Activated CD8-positive, alpha-beta memory T cell treated with anti-CD3 and anti-CD28 coated beads for 36 hours (primary cell): ENCODE measurements around the gene PTPN7. TPM values are rescaled to one million over a fixed set of nuclear protein-coding genes. Genes with fewer than 3 reads are reported as not detected.
"Not testable (repeated sequence)": the region's sequence is repeated elsewhere in the genome, so short reads cannot be mapped to it uniquely, and the experiment has no call there.

ENCODE experiments used
- CTCF ChIA-PET: fragments of 350-600 bp; sonication (Branson Sonifier 250); formaldehyde crosslinking; loops from one replicate; lab custom pipeline; 2021; ENCODE audit warnings: antibody characterized with exemption; lab: Charles Lee
- POLR2A ChIA-PET: fragments of 350-600 bp; sonication (Branson Sonifier 250); formaldehyde crosslinking; loops from one replicate; lab custom pipeline; 2021; ENCODE audit warnings: antibody characterized with exemption; lab: Charles Lee
- total RNA-seq, 2 experiments: library from RNA; stranded (reverse); gene quantifications; one replicate each; pipeline ENCODE4 v1.2.3, GENCODE V29; 2021

PTPN7 gene
- total RNA-seq, 2 experiments from 2014 or later = 454 to 462 TPM

DNA sequence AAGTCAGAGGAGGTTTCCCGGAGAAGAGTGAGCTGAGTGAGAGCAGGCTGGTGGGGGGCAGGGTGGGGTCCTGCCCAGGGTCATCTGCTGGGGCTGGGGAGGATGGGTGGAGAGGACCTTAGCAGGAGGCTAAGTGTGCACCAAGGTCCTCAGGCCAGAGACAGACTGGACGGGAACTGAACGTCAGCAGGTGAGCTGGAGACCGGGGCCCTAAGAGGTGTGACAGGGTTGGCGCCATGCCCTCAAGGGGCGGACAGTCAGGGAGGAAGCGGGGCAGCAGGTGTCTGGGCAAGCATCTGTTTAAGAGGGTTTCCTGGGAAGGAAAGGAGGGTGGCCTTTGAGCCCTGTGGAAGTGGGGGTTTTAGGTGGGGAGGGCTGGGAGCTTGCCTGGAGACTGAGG, 13.6 kb upstream of the PTPN7 start:
- POLR2A ChIA-PET = no interaction called here
- CTCF ChIA-PET = interaction anchor here (0.6 to 1.6 kb wide), 2 partner anchors 19 to 34 kb away, joined by 4 to 7 read pairs; partner anchors contain the start of gene LGR6

GRCh38 chr1:202172015-202172355, 11.6 kb upstream of the PTPN7 start:
- CTCF ChIA-PET = no interaction called here
- POLR2A ChIA-PET = no interaction called here

DNA sequence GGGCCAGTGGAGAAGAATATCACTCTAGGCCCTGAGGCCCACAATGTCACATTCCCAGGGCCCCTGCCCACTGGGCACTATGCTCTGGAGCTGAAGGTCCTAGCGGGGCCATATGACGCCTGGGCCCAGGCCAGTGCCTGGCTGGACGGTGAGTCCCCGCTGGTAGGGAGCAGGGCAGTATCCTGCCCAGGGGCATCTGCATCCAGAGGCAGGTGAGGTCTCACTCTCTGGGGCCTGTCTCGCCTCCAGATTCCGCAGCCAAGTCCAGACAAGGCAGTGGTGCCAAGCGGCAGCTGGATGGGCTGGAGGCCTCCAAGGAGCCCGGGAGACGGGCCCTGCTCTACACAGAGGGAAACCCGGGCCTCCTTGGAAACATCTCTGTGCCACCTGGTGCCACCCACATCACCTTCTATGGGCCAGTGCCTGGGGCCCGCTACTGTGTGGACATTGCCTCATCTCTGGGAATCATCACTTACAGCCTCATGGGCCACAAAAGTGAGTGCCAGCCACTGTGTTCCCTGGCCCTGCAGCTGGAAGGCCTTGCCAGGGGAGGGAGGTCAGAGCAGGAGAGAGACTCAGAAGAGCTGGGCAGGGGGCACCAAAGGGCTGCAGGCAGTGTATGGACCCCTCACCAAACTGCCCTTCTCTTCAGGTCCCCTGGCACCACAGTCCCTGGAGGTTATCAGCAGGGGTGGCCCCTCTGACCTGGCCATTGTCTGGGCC, 11.1 kb upstream of the PTPN7 start:
- ChIA-PET CTCF (no interaction called here), POLR2A (no interaction called here)

DNA sequence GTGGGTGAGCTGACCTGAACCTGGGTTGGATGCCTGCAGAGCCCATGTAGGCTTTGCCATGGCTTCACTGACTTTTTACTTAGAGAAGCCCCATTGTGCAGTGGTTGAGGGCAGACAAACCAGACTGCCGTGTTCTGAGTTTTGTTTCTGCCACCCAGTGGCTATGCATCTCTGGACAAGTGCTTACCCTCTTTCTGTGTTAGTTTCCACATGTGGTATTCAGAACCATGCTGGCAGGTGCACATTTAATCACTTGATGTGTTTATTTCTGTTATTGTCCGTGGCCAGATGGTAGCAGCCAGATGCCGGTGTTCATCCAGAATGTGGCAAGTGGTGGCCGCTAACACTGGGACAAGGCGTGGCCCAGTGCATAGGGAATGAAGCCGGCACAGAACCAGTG, 10.3 kb upstream of the PTPN7 start:
- CTCF ChIA-PET = interaction anchor here (0.6 kb wide), 1 partner anchor 22 kb away, joined by 3 read pairs; no protein-coding TSS in a partner anchor
- POLR2A ChIA-PET = no interaction called here

DNA sequence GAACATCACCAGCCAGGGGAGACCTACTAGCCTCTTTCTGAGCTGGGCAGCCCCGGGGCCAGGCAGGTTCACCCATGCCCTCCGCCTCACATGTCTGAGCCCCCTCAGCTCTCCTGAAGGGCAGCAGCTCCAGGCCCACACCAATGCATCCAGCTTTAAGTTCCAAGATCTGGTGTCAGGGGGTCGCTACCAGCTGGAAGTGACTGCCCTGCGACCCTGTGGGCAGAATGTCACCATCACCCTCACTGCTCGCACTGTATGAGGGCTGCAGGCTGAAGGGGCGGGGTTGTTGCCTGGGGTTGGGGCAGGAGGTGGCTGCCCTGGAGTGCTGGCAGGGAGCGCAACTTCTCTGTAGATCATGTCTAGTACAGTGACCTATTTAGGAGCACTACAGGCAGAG, 8.5 kb upstream of the PTPN7 start:
- ChIA-PET CTCF (no interaction called here), POLR2A (no interaction called here)

- POLR2A ChIA-PET = no interaction called here
- CTCF ChIA-PET = no interaction called here
Observed at GRCh38 chr1:202167708-202168415, 7.5 kb upstream of the PTPN7 start.

- POLR2A ChIA-PET = not testable (repeated sequence)
Observed at GRCh38 chr1:202167054-202167453, 6.7 kb upstream of the PTPN7 start.

DNA sequence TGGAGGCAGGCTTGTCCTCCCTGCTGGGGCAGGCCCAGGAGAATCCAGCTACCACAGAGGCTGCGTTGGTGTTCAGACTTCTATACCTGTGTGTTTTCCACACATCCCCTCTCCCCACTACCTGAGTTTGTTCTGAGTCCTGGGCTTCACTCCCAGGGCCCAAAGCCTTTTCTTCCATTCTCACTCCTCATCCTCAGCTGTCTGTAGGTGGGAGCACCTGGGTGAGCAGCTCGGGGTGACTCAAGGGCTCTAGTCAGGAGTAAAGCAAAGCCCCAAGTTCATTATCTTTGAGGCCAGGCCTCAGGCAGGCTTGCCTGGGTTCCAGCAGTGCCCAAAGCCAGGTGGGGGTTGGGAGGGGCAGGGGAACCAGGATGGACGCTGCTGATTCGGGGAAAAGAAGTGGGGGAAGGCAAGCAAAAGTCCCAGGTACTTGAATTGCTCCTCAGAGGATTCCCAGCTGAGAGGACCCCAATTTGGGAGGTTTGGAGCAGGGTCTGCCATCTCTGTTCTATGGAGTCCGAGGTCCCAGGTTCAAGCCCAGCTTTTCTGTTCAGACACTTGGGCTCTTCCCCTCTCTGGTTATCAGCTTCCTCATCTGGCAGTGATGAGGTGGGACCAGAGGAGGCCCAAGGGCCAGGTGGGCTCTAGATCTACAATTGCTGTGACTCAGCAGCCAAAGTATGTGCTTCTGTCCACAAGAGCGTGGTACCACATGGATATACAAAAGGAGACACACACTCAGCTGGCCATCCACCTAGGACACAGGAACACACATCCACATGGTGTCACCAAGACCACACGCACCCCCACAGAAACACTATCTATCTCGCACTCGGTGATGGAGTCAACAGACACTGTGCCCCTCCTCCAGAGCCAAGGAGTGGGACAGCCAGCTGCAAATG, 5.8 kb upstream of the PTPN7 start:
- POLR2A ChIA-PET = no interaction called here
- CTCF ChIA-PET = interaction anchor here (0.9 to 1.9 kb wide), 4 partner anchors 19 to 147 kb away, joined by 3 to 9 read pairs (median 4); partner anchors contain the start of gene LGR6

More at GRCh38 chr1:202167054-202167453, 6.7 kb upstream of the PTPN7 start:
- CTCF ChIA-PET = interaction anchor here (1.7 to 1.9 kb wide), 2 partner anchors 19 to 26 kb away, joined by 4 to 9 read pairs; partner anchors contain the start of gene LGR6

DNA sequence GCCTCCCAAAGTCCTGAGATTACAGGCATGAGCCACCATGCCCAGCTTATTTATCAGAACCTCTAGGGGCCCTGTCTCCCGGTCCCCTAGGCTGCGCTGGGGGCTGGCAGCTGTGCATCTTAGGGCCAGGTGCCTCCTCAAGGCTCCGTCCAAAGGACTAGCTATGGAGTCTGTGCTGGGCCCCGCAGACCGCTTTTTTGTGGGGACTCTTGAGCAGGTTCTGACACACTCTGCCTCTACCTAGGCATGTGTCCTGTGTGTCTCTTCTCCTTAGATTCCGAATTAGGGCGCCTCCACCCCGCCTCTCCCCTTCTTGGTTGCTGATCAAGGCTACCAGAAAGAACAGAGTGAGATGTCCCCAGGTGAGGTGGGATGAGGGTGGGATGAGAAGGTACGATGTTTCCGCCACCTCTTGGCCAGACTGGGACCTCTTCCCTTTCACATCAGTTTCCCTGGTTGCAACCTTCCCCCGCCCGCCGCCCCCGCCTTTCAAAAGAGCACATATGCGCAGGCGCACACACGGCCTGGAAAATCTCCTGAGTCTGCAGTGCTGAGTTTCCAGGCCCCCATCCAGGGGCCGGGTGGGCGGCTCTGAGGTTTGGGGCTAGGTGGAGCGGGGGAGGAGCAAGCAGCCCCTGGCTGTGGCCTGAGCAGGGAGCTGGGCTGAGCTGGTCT, 5.0 kb upstream of the PTPN7 start:
- ChIA-PET POLR2A (no interaction called here), CTCF (interaction anchor here (0.9 to 1.9 kb wide), 3 partner anchors 28 to 148 kb away, joined by 3 to 9 read pairs (median 4); partner anchors contain the start of gene LGR6)

DNA sequence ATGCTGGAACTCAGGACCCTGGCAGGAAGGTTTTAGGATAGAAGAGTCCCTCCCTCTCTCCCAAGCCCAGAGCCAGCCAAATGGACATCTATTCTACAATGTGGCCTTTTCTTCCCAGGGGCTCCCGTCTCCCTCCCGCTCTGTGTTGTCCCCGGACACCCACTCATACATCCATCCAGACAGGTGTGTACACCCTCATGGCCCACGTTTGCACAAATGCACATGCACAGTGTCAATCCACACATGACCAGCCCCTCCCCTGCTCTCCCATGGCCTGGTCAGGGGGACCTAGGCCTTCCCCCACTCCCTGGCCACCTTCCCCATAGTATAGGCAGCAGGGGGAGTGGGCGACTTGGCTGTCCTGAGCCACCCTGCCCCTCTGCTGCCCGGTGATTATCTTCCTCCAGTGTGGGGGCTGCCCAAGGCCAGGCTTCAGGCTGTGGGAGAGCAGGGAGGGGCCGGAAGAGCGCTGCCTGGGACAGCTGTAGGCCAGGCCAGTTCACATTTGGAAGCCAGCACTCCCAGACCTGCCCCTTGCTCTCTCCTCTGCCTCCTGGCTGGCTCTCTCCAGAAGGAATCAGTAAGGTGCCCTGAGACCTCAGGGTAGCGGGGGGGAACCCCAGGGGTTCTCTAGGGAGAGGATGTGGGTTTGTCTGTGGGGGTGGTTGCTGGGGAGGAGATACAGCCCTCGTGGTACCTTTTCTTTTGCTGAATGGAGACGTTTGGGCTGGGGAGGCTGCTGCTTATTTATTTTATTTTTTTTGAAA, 4.1 kb upstream of the PTPN7 start:
- CTCF ChIA-PET = no interaction called here
- POLR2A ChIA-PET = interaction anchor here (0.6 kb wide), 1 partner anchor 15 kb away, joined by 11 read pairs; no protein-coding TSS in a partner anchor

GRCh38 chr1:202163281-202164270, 3.2 kb upstream of the PTPN7 start:
- ChIA-PET POLR2A (interaction anchor here (0.6 to 1.8 kb wide), 3 partner anchors 14 to 421 kb away, joined by 3 to 11 read pairs (median 4); no protein-coding TSS in a partner anchor), CTCF (interaction anchor here (0.7 to 2.1 kb wide), 3 partner anchors 13 to 28 kb away, joined by 3 to 9 read pairs (median 4); no protein-coding TSS in a partner anchor)

- POLR2A ChIA-PET = interaction anchor here (0.6 to 1.8 kb wide), 5 partner anchors 16 to 880 kb away, joined by 3 to 4 read pairs (median 3); no protein-coding TSS in a partner anchor
- CTCF ChIA-PET = interaction anchor here (0.7 to 3.7 kb wide), 5 partner anchors 14 to 31 kb away, joined by 3 to 16 read pairs (median 7); partner anchors contain the start of gene LGR6
Observed at GRCh38 chr1:202162418-202163280, 2.2 kb upstream of the PTPN7 start.

- POLR2A ChIA-PET = interaction anchor here (0.6 to 1.8 kb wide), 4 partner anchors 15 to 881 kb away, joined by 3 to 4 read pairs (median 3); no protein-coding TSS in a partner anchor
- CTCF ChIA-PET = interaction anchor here (1.4 to 3.7 kb wide), 4 partner anchors 23 to 31 kb away, joined by 4 to 16 read pairs (median 8); partner anchors contain the start of gene LGR6
Observed at GRCh38 chr1:202162047-202162417, 1.6 kb upstream of the PTPN7 start.

DNA sequence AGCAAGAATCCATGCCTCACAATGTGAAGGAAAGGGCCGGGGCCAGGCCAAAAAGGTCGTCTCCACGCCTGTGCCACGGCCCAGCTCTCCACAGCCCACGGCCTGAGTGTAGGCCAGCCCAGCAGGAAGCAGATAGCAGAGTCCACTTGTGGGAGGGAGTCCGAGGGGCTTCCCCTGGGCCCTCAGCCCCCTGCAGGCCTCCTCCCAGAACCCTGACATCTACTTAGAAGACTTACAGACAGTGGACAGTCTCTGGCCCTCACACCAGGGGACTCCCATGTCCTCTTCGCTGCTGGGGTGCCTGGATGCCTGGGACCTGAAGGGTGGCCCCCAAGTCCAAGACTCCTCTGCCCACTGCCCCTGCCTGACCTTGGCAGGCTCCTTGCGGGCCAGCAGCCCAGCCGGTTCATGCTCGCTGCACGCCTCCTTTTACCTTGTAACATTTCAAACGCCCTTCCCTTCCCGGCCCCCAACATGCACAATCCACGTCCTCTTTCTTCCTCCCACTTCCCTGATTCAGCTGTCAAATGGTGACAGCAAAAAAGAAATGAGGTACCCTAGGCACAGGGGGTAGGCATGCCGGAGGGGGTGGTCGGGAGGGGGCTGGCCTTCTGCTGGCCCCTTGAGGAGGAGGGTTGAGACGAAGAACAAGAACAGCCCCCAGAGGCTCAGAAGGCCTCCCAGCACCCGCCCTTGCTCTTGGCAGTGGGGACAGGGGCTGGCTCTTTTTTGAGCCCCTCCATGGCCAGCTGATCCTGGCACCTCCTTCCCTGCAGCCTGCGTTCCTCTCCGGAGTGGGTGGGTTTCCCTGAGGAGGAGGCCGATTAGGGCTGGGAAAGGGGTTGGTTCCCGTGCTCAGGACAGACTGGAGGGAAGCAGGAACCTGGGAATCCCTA, 997 bp upstream of the PTPN7 start:
- ChIA-PET CTCF (interaction anchor here (1.4 to 3.7 kb wide), 5 partner anchors 15 to 32 kb away, joined by 4 to 20 read pairs (median 9); partner anchors contain the start of gene LGR6), POLR2A (interaction anchor here (0.5 to 2.5 kb wide), 5 partner anchors 11 to 881 kb away, joined by 3 to 8 read pairs (median 4); partner anchors contain the start of gene ARL8A)
